PC-9 (cell line): ENCODE data around the gene ERC2. TPM values are rescaled to one million over a fixed set of nuclear protein-coding genes. Genes with fewer than 3 reads are reported as not detected.

Experiments
- BruUV-seq: library from RNA; stranded (reverse); fragments of 400-500 nt; replicated peaks from 2 replicates; lab custom pipeline; 2021; lab: Mats Ljungman, UMichigan
- CTCF ChIA-PET: fragments of 300-600 bp; sonication (Branson Sonifier 250); formaldehyde crosslinking; loops from one replicate; lab custom pipeline; 2022; ENCODE audit warnings: antibody characterized with exemption; lab: Charles Lee
- POLR2A ChIA-PET: fragments of 300-600 bp; sonication (Branson Sonifier 250); formaldehyde crosslinking; loops from one replicate; lab custom pipeline; 2022; ENCODE audit warnings: antibody characterized with exemption; ENCODE audit not compliant: unreplicated experiment; lab: Charles Lee
- DNase-seq, 2 experiments: peaks; one replicate each; pipeline versions ENCODE4 v3.0.0 to v3.0.0-alpha.2; 2015 to 2022; ENCODE audit warnings: mixed read lengths in 1 of 2
- H2AFZ ChIP-seq: fragments of 200-600 bp; sonication (generic); 2 replicates; pipeline ENCODE4 v1.8.1; 2017; ENCODE audit warnings: antibody characterized with exemption
- H3F3A ChIP-seq: fragments of 200-600 bp; sonication (generic); 2 replicates; pipeline ENCODE4 v1.8.1; 2017; ENCODE audit warnings: antibody characterized with exemption, mild to moderate bottlenecking, low read depth; ENCODE audit not compliant: insufficient read depth
- H3K27ac ChIP-seq: fragments of 200-600 bp; sonication (generic); 2 replicates; pipeline ENCODE4 v1.6.1; 2016; ENCODE audit warnings: mixed run types
- H3K27me3 ChIP-seq: fragments of 200-600 bp; sonication (generic); 2 replicates; pipeline ENCODE4 v1.6.1; 2016; ENCODE audit warnings: low read depth, mixed run types; ENCODE audit not compliant: insufficient read depth
- H3K36me3 ChIP-seq: fragments of 200-600 bp; sonication (generic); 2 replicates; pipeline ENCODE4 v1.6.1; 2016; ENCODE audit warnings: low read depth, mixed run types
- H3K4me1 ChIP-seq: fragments of 200-600 bp; sonication (generic); replicated peaks from 2 replicates; pipeline ENCODE4 v1.6.1; 2016; ENCODE audit warnings: mixed run types; ENCODE audit not compliant: insufficient read depth
- H3K4me2 ChIP-seq: fragments of 200-600 bp; sonication (generic); 2 replicates; pipeline ENCODE4 v1.6.1; 2017; ENCODE audit warnings: mixed run types
- H3K4me3 ChIP-seq: fragments of 200-600 bp; sonication (generic); 2 replicates; pipeline ENCODE4 v1.6.1; 2016; ENCODE audit warnings: mixed run types
- H3K79me2 ChIP-seq: fragments of 200-600 bp; sonication (generic); 2 replicates; pipeline ENCODE4 v1.6.1; 2017; ENCODE audit warnings: low read depth, mixed run types
- H3K9me2 ChIP-seq: fragments of 200-600 bp; sonication (generic); 2 replicates; pipeline ENCODE4 v1.8.1; 2017; ENCODE audit warnings: mild to moderate bottlenecking; ENCODE audit not compliant: insufficient read depth
- H3K9me3 ChIP-seq: fragments of 200-600 bp; sonication (generic); 2 replicates; pipeline ENCODE4 v1.8.1; 2016; ENCODE audit warnings: low read depth; ENCODE audit not compliant: insufficient read depth
- H4K20me1 ChIP-seq: fragments of 200-600 bp; sonication (generic); 2 replicates; pipeline ENCODE4 v1.8.1; 2017; ENCODE audit not compliant: insufficient read depth
- CTCF ChIP-seq: fragments of 200-600 bp; sonication (generic); conservative IDR thresholded peaks from 2 replicates; pipeline ENCODE4 v1.6.1; 2017; ENCODE audit warnings: mixed run types, antibody characterized with exemption, mild to moderate bottlenecking, moderate library complexity
- EZH2 ChIP-seq: fragments of 200-600 bp; sonication (generic); IDR thresholded peaks from 2 replicates; pipeline ENCODE4 v1.8.0; 2017; ENCODE audit warnings: antibody characterized with exemption, low read depth
- intact Hi-C: fragments of 100-400 bp; cut with micrococcal nuclease; formaldehyde crosslinking; loops from one replicate; pipeline ENCODE4 v1.10.0; 2022; ENCODE audit not compliant: unreplicated experiment
- total RNA-seq: library from RNA; stranded (reverse); gene quantifications from 2 replicates; pipeline ENCODE4 v1.2.3, GENCODE V29; 2021

Gene ERC2
- total RNA-seq, 1 experiment from 2014 or later, result 1.4 TPM

GRCh38 chr3:55859305-55859704, 609.0 kb downstream of the ERC2 start:
- no peak for DNase-seq
- Histone ChIP-seq H3K9me3 (no peaks in the 10 kb centered on the region), H3K79me2 (no peaks in the 10 kb centered on the region), H2AFZ (no peak overlapping the region), H4K20me1 (no peaks in the 10 kb centered on the region), H3F3A (no peaks in the 10 kb centered on the region), H3K9me2 (no peaks in the 10 kb centered on the region), H3K4me2 (no peak overlapping the region), H3K27ac (no peak overlapping the region), H3K4me1 (no peaks in the 10 kb centered on the region), H3K36me3 (no peaks in the 10 kb centered on the region), H3K27me3 (no peaks in the 10 kb centered on the region), H3K4me3 (no peak overlapping the region)
- BruUV-seq, result no TSS peak
- ChIA-PET POLR2A (no interaction called here), CTCF (no interaction called here)
- TF ChIP-seq CTCF (no peak), EZH2 (no peak)
- intact Hi-C loops, result no loop called here

GRCh38 chr3:55858727-55859126, 609.5 kb downstream of the ERC2 start:
- no peak for TF ChIP-seq EZH2
- TF ChIP-seq CTCF, result no peak
- intact Hi-C loops, result no loop called here
- no peaks in the 10 kb centered on the region for H3K79me2 ChIP-seq
- no peaks in the 10 kb centered on the region for H3F3A ChIP-seq
- H3K4me1 ChIP-seq, result no peaks in the 10 kb centered on the region
- H3K4me3 ChIP-seq, result no peak overlapping the region
- CTCF ChIA-PET, result no interaction called here
- POLR2A ChIA-PET, result no interaction called here
- no peaks in the 10 kb centered on the region for H4K20me1 ChIP-seq
- BruUV-seq, result no TSS peak
- H3K27me3 ChIP-seq, result no peaks in the 10 kb centered on the region
- H3K4me2 ChIP-seq, result no peak overlapping the region
- DNase-seq, result no peak
- H3K27ac ChIP-seq, result no peak overlapping the region
- H3K9me2 ChIP-seq, result no peaks in the 10 kb centered on the region
- no peaks in the 10 kb centered on the region for H3K36me3 ChIP-seq
- H3K9me3 ChIP-seq, result no peaks in the 10 kb centered on the region
- no peak overlapping the region for H2AFZ ChIP-seq

- no peaks in the 10 kb centered on the region for H3F3A ChIP-seq
- H3K4me2 ChIP-seq, result no peak overlapping the region
- H3K4me3 ChIP-seq, result no peak overlapping the region
- H3K4me1 ChIP-seq, result no peaks in the 10 kb centered on the region
- H3K27me3 ChIP-seq, result no peaks in the 10 kb centered on the region
- no peak overlapping the region for H2AFZ ChIP-seq
- TF ChIP-seq EZH2 (no peak), CTCF (no peak)
- H3K27ac ChIP-seq, result no peak overlapping the region
- intact Hi-C loops, result no loop called here
- POLR2A ChIA-PET, result no interaction called here
- H4K20me1 ChIP-seq, result no peaks in the 10 kb centered on the region
- no TSS peak for BruUV-seq
- DNase-seq, result no peak
- H3K9me3 ChIP-seq, result no peaks in the 10 kb centered on the region
- no peaks in the 10 kb centered on the region for H3K9me2 ChIP-seq
- H3K36me3 ChIP-seq, result no peaks in the 10 kb centered on the region
- CTCF ChIA-PET, result no interaction called here
- H3K79me2 ChIP-seq, result no peaks in the 10 kb centered on the region
These were observed 610.0 kb downstream of the ERC2 start for GRCh38 chr3:55858302-55858701.
